HG02884 (cell line): ENCODE results near the gene LIFR.
A peak's percentile ranks its signal among the peaks of the same experiment; 100 is the strongest.

ENCODE experiments used
- ATAC-seq: cut with Tn5 transposase; IDR thresholded peaks from one replicate; pipeline ENCODE4 v1.9.1; 2021; ENCODE audit warnings: mild to moderate bottlenecking, moderate library complexity; ENCODE audit not compliant: unreplicated experiment

LIFR gene

DNA sequence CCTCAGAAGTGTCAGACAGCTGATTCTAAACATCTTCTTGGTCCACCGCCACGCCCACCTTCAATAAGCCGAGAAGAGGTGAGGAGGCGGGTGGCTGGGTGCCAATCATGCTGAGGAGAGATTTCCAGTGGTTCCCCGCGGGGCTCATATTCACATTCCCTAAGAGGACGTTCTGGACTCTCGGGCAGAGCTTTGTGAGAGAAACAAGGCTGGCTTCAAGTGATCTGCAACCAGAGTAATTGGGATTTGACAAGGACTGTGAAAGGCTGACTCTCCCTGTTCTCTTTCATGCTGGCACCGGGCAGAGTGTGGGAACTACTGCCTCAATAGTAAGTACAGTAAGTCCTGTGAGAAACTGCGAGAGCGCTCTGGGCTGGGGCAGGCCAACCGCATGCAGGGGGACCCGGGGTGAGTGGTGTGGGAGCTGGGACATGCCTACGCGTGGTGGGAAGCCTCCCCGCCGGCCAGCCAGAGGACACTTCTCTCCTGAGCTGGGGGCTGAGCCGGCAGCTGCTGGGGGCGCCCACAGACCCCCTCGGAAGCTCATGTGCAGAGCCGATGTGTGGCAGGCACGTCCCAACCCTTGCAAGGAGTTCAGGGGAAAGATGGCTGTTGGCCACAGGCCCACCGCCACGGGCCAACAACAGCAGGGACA, 110.9 kb downstream of the LIFR start:
- ATAC-seq = no peak

DNA sequence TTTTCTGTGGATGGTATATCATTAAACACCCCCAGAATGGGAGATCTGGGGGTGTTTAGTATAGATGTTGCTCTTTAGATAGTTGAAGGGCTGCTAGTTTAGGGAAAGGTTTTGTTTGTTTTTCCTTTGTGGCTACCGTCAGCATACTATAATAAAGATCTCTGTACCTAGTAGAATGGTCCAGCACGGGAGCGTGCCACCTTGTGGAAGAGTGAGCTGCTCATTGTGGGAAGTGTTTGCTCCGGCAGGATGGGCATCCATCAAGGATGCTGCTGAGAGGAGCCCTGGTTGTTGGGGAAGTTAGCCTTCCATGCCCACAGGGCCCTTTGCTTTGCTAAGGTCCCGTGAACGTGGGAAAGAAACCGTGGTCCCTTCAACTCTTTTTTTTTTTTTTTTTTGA, 113.1 kb downstream of the LIFR start:
- ATAC-seq = no peak

DNA sequence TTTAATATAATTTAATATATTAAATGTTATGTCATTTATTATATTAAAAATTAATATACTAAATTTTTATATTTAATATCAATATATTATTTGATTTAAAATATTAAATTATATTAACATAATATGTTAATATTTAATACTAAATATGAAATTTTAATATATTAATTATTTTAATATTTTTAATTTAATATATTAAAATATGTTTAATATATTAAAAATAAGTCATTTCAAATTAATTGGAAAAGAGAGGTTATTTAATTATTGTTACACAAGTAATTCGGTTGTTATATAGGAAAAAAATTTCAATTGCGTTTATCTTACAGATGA, 114.2 kb downstream of the LIFR start:
- ATAC-seq = no peak

DNA sequence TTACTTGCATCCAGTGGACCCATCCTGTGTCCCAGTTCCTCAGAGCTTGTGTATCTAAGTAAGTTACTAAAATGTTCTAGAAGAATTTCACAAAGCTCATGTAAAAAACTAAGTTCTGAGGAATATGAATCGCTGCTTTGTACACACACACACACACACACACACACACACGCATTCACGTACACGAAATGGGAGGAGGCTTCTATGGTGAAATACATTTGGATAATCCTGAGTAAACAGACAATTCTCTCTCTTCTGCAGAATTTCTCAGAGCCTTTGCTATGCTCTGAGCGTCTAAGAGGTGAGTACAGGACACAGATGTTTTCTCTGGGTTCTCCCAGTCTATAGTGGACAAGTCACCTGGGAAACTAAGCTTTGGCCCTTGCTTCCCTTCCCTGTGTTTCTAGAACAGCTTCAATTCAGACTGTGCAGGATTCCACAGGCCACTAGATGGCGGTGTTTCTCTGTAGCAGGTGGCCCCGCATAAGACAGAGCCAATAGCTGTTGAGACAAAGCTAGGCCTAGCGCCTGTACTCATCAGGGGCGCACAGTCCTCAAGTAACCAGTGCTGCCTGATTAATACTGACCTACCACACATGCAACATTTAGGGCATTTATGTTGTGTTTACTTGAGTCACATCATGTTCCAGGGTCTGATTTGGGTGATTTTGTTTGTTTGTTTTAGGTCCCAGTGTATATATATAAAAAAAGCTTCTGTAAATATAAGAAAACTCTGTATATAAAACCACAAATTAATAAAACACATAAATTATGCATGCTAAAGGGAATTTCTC, 114.8 kb downstream of the LIFR start:
- ATAC-seq = peak; percentile 100

DNA sequence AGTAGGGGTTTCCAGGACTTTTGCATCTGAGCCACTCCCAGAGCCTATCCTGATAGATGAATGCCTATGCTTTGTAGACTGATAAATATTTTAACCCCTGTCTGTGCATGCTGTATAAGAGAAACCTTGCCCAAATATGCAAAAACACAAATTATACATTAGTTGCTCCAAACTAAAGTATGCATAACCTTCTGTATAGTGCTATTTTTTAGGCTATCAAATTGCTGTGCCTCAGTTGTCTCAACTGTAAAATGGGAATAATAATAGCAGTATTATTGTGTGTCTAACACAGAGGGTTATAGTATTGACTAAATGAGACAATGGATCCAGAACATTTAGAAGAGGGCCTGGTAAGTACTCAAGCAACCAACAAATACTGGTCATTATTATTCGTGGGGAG, 117.7 kb downstream of the LIFR start:
- ATAC-seq = no peak

DNA sequence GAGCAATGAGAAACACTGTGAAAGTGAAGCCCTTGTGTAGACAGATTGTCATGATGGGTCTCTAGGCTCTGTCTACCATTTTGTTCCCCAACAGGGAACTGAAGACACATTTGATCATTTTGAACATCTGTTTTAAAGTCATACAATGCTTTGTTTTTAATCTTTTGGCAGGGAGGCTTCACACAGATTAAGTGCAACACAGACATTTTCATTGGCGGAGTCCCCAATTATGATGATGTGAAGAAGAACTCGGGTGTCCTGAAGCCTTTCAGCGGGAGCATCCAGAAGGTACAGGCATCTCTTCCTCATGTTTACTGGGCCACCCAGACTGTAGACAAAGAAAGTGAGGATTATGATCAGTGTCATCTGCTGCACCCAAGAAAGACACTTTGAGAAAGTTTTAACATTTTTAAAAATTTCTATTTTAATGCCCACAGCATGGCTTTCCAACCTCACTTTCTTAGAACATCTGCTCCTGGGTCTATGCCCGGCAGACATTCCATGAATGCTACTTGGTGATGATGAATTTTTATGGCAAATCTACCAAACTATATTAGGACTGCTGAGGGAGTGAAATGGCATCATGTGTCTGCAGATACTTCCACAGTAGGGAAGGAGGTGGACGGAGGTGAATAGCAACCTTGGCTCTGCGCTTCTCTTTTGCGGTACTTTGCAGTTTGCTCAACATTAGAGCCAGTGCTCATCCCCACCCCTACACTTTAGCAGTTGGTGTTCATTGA, 121.3 kb downstream of the LIFR start:
- no peak for ATAC-seq

DNA sequence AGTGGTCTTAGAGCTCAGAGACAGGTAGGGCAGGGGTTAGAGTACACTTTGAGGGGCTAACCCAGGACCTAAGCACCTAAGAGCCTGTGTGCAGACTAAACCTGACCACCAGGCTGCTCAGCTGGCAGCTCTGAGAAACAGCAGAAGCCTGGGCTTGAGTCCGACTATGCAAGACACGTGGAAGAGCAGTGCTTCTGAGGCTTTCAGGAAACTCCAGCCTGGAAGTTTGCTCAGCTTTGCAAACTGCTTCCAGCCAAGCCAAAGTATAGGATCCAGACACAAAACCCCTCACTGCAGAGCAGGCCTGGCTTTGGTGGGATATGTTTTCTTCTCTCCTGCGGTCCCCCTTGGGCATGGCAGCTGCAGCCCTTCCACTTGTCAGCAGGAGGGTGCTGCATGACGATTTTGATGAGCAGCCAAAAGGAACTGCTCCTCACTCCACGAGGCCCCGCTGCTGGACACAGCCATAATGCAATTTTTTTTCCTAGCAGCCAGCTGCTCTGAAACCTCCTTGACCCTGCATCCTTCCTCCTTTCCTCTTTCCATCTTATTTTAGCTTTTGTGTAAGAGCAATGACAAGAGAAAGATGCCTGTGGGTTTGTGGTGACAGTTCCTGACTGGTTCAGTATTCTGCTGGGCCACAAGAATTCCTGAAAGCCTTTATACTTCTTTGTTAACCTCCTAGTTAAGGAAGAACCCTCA, 123.1 kb downstream of the LIFR start:
- ATAC-seq = no peak

DNA sequence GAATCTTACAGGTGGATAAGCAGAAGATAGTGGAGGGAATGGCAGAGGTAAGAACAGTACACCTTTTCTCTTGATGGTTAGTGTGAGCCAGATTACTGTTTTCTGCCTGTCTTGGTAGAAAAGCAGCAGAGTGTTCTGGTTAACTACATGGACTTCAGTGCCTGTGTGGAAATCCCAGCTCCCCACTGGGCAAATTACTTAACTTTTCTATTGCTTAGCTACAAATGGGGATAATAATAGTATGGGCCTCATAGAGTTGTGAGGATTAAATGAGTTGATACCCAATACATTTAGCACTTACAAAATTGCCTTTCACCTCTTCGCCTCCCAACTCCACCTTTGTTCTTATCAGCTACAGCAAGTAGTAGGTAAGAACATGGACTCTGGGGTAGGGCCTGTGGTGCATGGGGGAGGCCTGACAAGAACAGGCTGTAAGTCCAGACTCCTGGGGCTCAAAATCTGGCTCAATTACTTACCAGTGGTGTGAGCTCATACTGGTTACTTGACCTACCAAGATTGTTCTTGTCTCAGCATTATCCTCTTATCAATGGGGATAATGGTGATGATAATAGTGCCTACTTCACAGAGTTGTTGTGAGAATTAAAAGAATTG, 125.1 kb downstream of the LIFR start:
- no peak for ATAC-seq

DNA sequence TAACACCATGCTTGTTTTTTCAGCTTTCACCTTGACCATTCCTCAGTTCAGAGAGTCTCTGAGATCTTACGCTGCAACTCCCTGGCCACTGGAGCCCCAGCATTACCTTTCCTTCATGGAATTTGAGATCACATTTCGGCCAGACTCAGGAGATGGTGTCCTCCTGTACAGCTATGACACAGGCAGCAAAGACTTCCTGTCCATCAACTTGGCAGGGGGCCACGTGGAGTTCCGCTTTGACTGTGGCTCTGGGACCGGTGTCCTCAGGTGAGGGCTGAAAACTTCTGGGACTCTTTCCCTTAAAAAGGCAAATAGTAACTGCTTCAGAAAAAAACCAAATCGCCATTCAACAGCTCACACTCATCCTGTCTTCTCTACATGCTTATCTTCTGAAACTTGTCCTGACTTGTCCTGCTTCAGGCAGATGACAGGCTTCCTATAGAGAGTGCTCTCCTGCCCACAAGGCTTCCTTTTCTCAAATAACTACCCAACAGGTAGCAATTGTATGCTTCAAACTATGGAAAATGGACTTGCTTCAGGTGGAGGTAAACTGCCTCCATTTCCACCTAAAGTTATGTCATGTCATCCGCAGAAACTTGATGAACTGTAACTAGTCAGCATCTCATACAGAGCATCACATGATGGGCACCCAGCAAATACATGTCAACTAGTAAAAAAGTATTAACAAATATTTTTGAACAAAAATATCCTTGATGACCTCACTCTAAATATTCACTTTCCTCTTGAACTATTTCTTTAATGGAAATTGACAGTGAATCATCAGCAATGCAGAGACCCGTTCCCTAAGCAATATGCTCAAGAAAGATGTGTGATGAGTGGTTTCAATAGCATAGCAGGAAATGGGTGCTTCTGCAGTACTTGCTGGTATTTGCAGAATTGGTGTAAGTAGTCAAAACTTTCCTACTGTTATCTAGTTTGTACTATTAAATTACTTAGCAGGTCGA, 129.2 kb downstream of the LIFR start:
- no peak for ATAC-seq

DNA sequence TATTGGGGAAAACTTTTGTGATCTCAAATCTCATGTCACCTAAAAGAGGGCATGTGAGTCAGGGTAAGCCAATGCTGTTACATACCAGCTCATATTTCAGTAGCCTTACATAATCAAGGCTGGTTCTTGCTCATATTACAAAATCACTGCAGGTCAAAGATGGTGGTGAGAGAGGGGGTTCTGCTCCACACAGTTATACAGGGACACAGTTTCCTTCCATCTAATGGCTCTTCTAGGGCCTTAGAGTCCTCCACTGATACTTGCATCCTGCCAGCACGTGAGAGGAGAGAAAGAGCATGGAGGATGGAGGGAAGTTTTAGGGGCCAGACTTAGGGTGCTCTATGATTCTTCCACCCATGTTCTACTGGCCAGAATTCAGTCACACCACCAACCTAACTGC, 130.0 kb downstream of the LIFR start:
- ATAC-seq = no peak
